Thoracic aorta (tissue), 2 donors: ENCODE results near the gene IFITM2. TPM values are rescaled to one million over a fixed set of nuclear protein-coding genes. Genes with fewer than 3 reads are reported as not detected.
A peak's percentile ranks its signal among the peaks of the same experiment; 100 is the strongest.
"Not testable (repeated sequence)": the region's sequence is repeated elsewhere in the genome, so short reads cannot be mapped to it uniquely, and the experiment has no call there.

Source experiments
- ATAC-seq: fragments of 150-250 bp; one replicate; pipeline ENCODE4 v1.8.0; 2017; ENCODE audit warnings: low read depth; ENCODE audit not compliant: insufficient number of reproducible peaks, low FRiP score
- DNase-seq: peaks from one replicate; pipeline ENCODE4 v3.0.0-alpha.2; 2020; ENCODE audit warnings: low spot score
- H3K27ac ChIP-seq, 2 donors: fragments of 200-600 bp; sonication (generic); 1 replicate in 1 of 2; 2 replicates in 1 of 2; pipeline ENCODE4 v1.5.1; 2016; ENCODE audit warnings: mild to moderate bottlenecking in 2 of 2, moderate library complexity in 2 of 2
- H3K27me3 ChIP-seq: fragments of 200-600 bp; sonication (generic); replicated peaks from 2 replicates; pipeline ENCODE4 v1.6.0; 2016; ENCODE audit warnings: mild to moderate bottlenecking; ENCODE audit not compliant: insufficient read depth
- H3K36me3 ChIP-seq: fragments of 200-600 bp; sonication (generic); one replicate; pipeline ENCODE4 v1.5.1; 2016
- H3K4me1 ChIP-seq, 2 donors: fragments of 200-600 bp; sonication (generic); 1 replicate in 1 of 2; 2 replicates in 1 of 2; pipeline versions ENCODE4 v1.5.1 to v1.6.0; 2016; ENCODE audit warnings: low read depth in 2 of 2, mild to moderate bottlenecking in 1 of 2; ENCODE audit not compliant: control insufficient read depth in 1 of 2
- H3K4me3 ChIP-seq: fragments of 200-600 bp; sonication (generic); 2 replicates; pipeline ENCODE4 v1.5.1; 2016; ENCODE audit warnings: mild to moderate bottlenecking
- H3K9me3 ChIP-seq: fragments of 200-600 bp; sonication (generic); 2 replicates; pipeline ENCODE4 v1.5.1; 2016
- CTCF ChIP-seq: fragments of 200-600 bp; sonication (generic); IDR thresholded peaks from one replicate; pipeline ENCODE4 v1.5.1; 2019; ENCODE audit warnings: antibody characterized with exemption
- total RNA-seq, 2 donors: library from RNA; depleted of rRNA; stranded (reverse); fragments of >200 nt; gene quantifications; one replicate each; pipeline versions ENCODE4 v1.1.0 to v1.2.3, GENCODE V29; 2016

IFITM2 gene
- total RNA-seq, 2 donors from 2014 or later = 275 to 477 TPM

DNA sequence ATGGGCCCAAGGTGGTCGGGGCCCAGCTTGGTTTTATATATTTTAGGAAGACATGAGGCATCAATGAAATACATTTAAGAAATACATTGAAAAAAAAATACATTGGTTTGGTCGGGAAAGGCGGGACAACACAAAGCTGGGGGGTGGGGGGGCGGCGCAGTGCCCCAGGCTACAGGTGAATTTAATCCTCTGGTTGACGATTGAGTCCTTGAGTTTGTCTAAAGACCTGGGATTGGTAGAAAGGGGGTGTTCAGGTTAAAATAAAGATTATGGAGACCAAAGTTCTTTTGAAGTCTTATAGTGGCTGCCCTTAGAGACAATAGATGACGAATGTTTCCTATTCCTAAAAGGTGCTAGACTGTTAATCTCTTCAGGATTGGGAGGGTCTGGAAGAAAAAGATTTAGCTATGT is 9.3 kb downstream of the IFITM2 start:
- ATAC-seq = no peak
- no peak overlapping the region for H3K27ac ChIP-seq
- no peaks in the 10 kb centered on the region for H3K36me3 ChIP-seq
- peak overlapping the region; percentile 57 for H3K4me3 ChIP-seq
- no peak for DNase-seq
- H3K9me3 ChIP-seq = no peaks in the 10 kb centered on the region
- TF ChIP-seq CTCF = no peak
- no peaks in the 10 kb centered on the region for H3K27me3 ChIP-seq
- H3K4me1 ChIP-seq = peaks cover 6 to 36% of the 10 kb centered on the region in 2 donors

DNA sequence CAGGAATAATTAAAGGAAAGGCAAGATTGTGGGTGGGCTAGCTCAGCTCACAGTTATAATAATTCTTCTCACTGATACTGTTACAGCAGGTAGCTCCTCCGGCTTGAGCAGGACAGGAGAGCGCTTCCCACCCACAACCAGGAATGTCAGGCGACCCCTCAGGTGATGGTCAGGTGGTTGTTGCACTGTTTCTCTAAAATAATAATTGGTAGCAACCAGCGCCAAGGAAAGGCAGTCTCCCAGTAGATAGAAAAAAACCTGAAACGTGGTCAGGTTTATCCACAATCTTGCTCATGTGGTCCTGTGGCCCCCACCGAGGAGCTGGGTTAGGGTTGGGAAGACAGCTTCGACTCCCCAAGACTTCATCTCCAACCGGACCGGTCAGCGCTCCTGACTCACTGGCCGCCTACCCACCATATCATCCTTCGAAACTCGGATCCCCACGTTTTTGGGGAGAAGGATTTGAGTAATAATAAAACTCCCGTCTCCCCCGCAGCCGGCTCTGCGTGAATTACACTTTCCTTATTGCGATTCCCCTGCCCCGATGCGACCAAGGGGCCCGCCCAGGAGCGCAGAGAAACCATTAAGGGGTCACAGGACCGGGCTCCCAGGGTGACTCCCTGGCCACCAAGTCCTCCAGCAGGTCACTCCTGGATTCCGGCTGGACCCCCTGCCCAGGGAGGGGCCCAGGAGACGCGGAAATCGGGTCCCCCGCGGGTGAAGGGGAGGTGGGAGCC is 10.2 kb downstream of the IFITM2 start:
- Histone ChIP-seq H3K4me3 (peak overlapping the region; percentile 29), H3K4me1 (peaks cover 3 to 30% of the 10 kb centered on the region in 2 donors)
- H3K9me3 ChIP-seq, H3K27ac ChIP-seq, H3K27me3 ChIP-seq, DNase-seq, ATAC-seq, H3K36me3 ChIP-seq: not testable (repeated sequence)

- ATAC-seq = peak; percentile 36
- H3K9me3 ChIP-seq, H3K27me3 ChIP-seq, DNase-seq, H3K36me3 ChIP-seq: not testable (repeated sequence)
- Histone ChIP-seq H3K4me3 (peak overlapping the region; percentile 88), H3K4me1 (peaks cover under 1 to 23% of the 10 kb centered on the region in 2 donors), H3K27ac (peak overlapping the region; percentile 99)
These were observed 10.9 kb downstream of the IFITM2 start for GRCh38 chr11:318405-319120.

GRCh38 chr11:319121-319887 is 11.7 kb downstream of the IFITM2 start:
- peak; percentile 1 for ATAC-seq
- H3K27me3 ChIP-seq, DNase-seq, H3K36me3 ChIP-seq, H3K9me3 ChIP-seq: not testable (repeated sequence)
- Histone ChIP-seq H3K4me1 (peaks cover 0 to 22% of the 10 kb centered on the region in 2 donors), H3K27ac (peak overlapping the region; percentile 99), H3K4me3 (peak overlapping the region; percentile 88)

GRCh38 chr11:319888-320273 is 12.3 kb downstream of the IFITM2 start:
- peak overlapping the region; percentile 99 for H3K27ac ChIP-seq
- not testable (repeated sequence) for H3K36me3 ChIP-seq, ATAC-seq, H3K27me3 ChIP-seq, DNase-seq, H3K9me3 ChIP-seq
- peaks cover 2 to 28% of the 10 kb centered on the region in 2 donors for H3K4me1 ChIP-seq
- H3K4me3 ChIP-seq = peak overlapping the region; percentile 88

DNA sequence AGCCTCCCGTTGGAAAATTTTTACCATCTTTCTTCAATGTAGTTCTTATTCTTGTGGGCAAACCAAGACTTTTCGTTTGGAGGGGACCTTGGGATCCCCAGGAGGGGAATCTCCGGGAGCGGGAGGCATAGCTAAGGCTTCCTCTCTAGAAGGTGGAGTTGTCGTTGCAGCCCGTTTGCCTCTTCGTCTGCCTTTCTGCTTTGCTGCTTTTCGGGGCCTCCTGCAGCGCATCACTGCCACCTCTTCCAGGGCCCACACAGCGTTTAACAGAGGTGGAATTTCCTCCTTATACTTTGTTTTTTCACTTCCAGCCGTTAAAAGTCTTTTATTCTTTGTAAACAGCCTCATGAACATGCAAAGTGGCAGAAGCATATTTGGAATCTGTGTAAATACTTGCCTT is 16.5 kb downstream of the IFITM2 start:
- no peak for ATAC-seq
- H3K4me1 ChIP-seq = peaks cover 22 to 33% of the 10 kb centered on the region in 2 donors
- H3K4me3 ChIP-seq = no peak overlapping the region
- H3K9me3 ChIP-seq = no peaks in the 10 kb centered on the region
- no peak for DNase-seq
- H3K36me3 ChIP-seq = no peaks in the 10 kb centered on the region
- TF ChIP-seq CTCF = no peak
- no peaks in the 10 kb centered on the region for H3K27me3 ChIP-seq
- H3K27ac ChIP-seq = peak overlapping the region in 1 of 2 donors; percentile 70

DNA sequence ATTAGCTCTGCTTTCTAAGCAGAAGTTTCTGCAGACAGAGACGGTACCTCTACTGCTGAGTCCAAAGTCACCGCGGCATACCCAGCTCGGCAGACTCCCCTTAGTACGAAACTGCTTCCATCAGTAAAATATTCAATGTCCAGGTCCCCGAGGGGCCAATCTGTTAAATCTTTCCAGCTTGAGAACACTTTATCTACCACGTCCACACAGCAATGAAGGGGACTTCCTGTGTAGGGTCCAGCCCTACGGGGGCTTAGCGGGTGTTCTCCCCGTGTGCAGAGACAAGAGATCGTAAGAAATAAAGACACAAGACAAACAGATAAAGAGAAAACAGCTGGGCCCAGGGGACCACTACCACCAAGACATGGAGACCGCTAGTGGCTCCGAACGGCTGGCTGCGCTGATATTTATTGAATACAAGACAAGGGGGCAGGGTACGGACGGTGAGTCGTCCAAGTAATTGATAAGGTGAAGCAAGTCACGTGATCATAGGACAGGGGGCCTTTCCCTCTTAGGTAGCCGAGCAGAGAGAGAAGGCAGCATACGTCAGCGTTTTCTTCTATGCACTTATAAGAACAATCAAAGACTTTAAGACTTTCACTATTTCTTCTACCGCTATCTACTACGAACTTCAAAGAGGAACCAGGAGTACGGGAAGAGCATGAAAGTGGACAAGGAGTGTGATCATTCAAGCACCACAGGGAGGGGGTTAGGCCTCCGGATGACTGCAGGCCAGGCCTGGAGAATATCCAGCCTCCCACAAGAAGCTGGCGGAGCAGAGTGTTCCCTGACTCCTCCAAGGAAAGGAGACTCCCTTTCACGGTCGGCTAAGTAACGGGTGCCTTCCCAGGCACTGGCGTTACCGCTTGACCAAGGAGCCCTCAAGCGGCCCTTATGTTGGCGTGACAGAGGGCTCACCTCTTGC is 17.2 kb downstream of the IFITM2 start:
- Histone ChIP-seq H3K4me1 (peaks cover 22 to 33% of the 10 kb centered on the region in 2 donors), H3K4me3 (peak overlapping the region; percentile 48), H3K27ac (peak overlapping the region; percentile 70 to 80)
- DNase-seq, ATAC-seq, H3K9me3 ChIP-seq, H3K27me3 ChIP-seq, H3K36me3 ChIP-seq: not testable (repeated sequence)
